Neural cell (in vitro differentiated cells): ENCODE data around the gene CRTAP. TPM values are rescaled to one million over a fixed set of nuclear protein-coding genes. Genes with fewer than 3 reads are reported as not detected.

Experiments used
- H2AFZ ChIP-seq: fragments of 200-600, 300-800 bp; sonication (generic), shearing (Covaris generic); 2 replicates; pipeline ENCODE4 v1.6.0; 2014; ENCODE audit warnings: low read depth, mild to moderate bottlenecking, antibody characterized with exemption, low read length, moderate library complexity
- H3F3A ChIP-seq: fragments of 200-600 bp; shearing (Covaris generic); 2 replicates; pipeline ENCODE4 v1.6.1; 2016; ENCODE audit warnings: mild to moderate bottlenecking, moderate library complexity, mixed read lengths, antibody characterized with exemption, low read length; ENCODE audit not compliant: insufficient read depth, poor library complexity, severe bottlenecking
- H3K27ac ChIP-seq: fragments of 200-600, 300-800 bp; sonication (generic), shearing (Covaris generic); 2 replicates; pipeline ENCODE4 v1.5.1; 2014; ENCODE audit warnings: mild to moderate bottlenecking, low read length, moderate library complexity
- H3K27me3 ChIP-seq: fragments of 300-800, 200-600 bp; sonication (generic), shearing (Covaris generic); 2 replicates; pipeline ENCODE4 v1.6.0; 2014; ENCODE audit warnings: mild to moderate bottlenecking, low read depth, low read length, moderate library complexity; ENCODE audit not compliant: insufficient read depth
- H3K36me3 ChIP-seq: fragments of 300-800, 200-600 bp; sonication (generic), shearing (Covaris generic); 2 replicates; pipeline ENCODE4 v1.5.1; 2014; ENCODE audit warnings: mild to moderate bottlenecking, antibody characterized with exemption, low read length, moderate library complexity; ENCODE audit not compliant: insufficient read depth
- H3K4me2 ChIP-seq: fragments of 300-800, 200-600 bp; sonication (generic), shearing (Covaris generic); 2 replicates; pipeline ENCODE4 v1.6.0; 2014; ENCODE audit warnings: mild to moderate bottlenecking, low read length
- H3K4me3 ChIP-seq: fragments of 300-800, 200-600 bp; sonication (generic), shearing (Covaris generic); 2 replicates; pipeline ENCODE4 v1.5.1; 2014; ENCODE audit warnings: mild to moderate bottlenecking, low read length, moderate library complexity
- H3K79me2 ChIP-seq: fragments of 200-600 bp; shearing (Covaris generic); replicated peaks from 2 replicates; pipeline ENCODE4 v1.6.0; 2014; ENCODE audit warnings: mild to moderate bottlenecking, low read length, moderate library complexity; ENCODE audit not compliant: insufficient read depth
- H3K9ac ChIP-seq: fragments of 300-800, 200-600 bp; sonication (generic), shearing (Covaris generic); 2 replicates; pipeline ENCODE4 v1.6.1; 2016; ENCODE audit warnings: mild to moderate bottlenecking, low read length, mixed read lengths
- H3K9me2 ChIP-seq: fragments of 200-600 bp; shearing (Covaris generic); 2 replicates; pipeline ENCODE4 v1.6.1; 2016; ENCODE audit warnings: mild to moderate bottlenecking, low read length, mixed read lengths; ENCODE audit not compliant: insufficient read depth
- H3K9me3 ChIP-seq: fragments of 200-600, 300-800 bp; sonication (generic), shearing (Covaris generic); 2 replicates; pipeline ENCODE4 v1.6.1; 2016; ENCODE audit warnings: mild to moderate bottlenecking, mixed run types, low read length, moderate library complexity, mixed read lengths
- H4K20me1 ChIP-seq: fragments of 200-600 bp; shearing (Covaris generic); 2 replicates; pipeline ENCODE4 v1.6.1; 2016; ENCODE audit warnings: mild to moderate bottlenecking, mixed run types; ENCODE audit not compliant: insufficient read depth
- EP300 ChIP-seq: fragments of 450-650 bp; conservative IDR thresholded peaks from 2 replicates; pipeline ENCODE4 v1.6.1; 2014; ENCODE audit warnings: antibody characterized with exemption, mild to moderate bottlenecking, moderate library complexity; ENCODE audit not compliant: poor library complexity, severe bottlenecking
- EZH2 ChIP-seq: fragments of 200-600, 300-800 bp; shearing (Covaris generic), sonication (generic); IDR thresholded peaks from 2 replicates; pipeline ENCODE4 v1.6.1; 2014; ENCODE audit warnings: antibody characterized with exemption, low read length, borderline replicate concordance, mild to moderate bottlenecking; ENCODE audit not compliant: insufficient read depth, poor library complexity, severe bottlenecking
- MXI1 ChIP-seq: fragments of 450-650 bp; conservative IDR thresholded peaks from 2 replicates; pipeline ENCODE4 v1.6.1; 2014; ENCODE audit warnings: antibody characterized with exemption, mild to moderate bottlenecking; ENCODE audit not compliant: poor library complexity, severe bottlenecking
- POLR2AphosphoS5 ChIP-seq: IDR thresholded peaks from 2 replicates; pipeline ENCODE4 v1.6.1; 2012
- RAD21 ChIP-seq: fragments of 450-650 bp; conservative IDR thresholded peaks from 2 replicates; pipeline ENCODE4 v1.6.1; 2014; ENCODE audit warnings: antibody characterized with exemption, mild to moderate bottlenecking, moderate library complexity
- SMC3 ChIP-seq: fragments of 450-650 bp; conservative IDR thresholded peaks from 2 replicates; pipeline ENCODE4 v1.6.1; 2014; ENCODE audit warnings: antibody characterized with exemption, mild to moderate bottlenecking, moderate library complexity; ENCODE audit not compliant: poor library complexity
- TAF1 ChIP-seq: IDR thresholded peaks from 2 replicates; pipeline ENCODE4 v1.6.1; 2012; ENCODE audit warnings: low read depth
- polyA plus RNA-seq: library from polyadenylated mRNA; depleted of rRNA; stranded (reverse); fragments of >200 nt; gene quantifications from 2 replicates; pipeline ENCODE4 v1.2.3, GENCODE V29; 2014
- TF ChIP-seq, protein P1 (sequence below): fragments of 450-650 bp; IDR thresholded peaks from 2 replicates; pipeline ENCODE4 v1.5.1; 2014; ENCODE audit warnings: antibody characterized with exemption, mild to moderate bottlenecking, moderate library complexity; ENCODE audit not compliant: poor library complexity, severe bottlenecking
- TF ChIP-seq, protein P2 (sequence below): IDR thresholded peaks from 2 replicates; pipeline ENCODE4 v1.6.1; 2012; ENCODE audit warnings: borderline replicate concordance

Gene CRTAP
- polyA plus RNA-seq, 1 donor from 2014 or later, result 7.1 TPM

DNA sequence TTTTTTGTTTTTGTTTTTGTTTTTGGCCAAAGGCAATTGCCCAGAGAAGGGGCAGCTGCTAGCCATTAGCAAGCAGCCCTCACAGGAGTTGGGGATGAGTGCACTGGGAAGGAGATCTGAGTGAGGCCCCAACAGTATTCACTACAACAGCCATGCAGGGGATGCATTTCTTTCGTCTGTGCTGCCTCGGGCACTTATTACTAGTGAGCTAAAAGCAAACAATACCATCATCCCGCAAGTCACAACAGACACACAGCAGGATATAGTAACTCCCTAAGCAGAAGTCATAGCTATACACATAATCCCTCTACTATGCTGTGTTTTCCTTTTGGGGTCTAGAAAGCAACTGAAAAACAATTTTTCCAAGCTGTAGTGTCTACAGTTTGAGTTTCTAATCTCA lies 27.2 kb downstream of the CRTAP start:
- Histone ChIP-seq H3K9me3 (no peaks in the 10 kb centered on the region), H3K9ac (no peak overlapping the region), H3K4me2 (no peak overlapping the region), H3K79me2 (no peaks in the 10 kb centered on the region), H3K36me3 (no peaks in the 10 kb centered on the region), H3K9me2 (no peaks in the 10 kb centered on the region), H3K4me3 (no peak overlapping the region), H3F3A (no peaks in the 10 kb centered on the region), H3K27me3 (no peaks in the 10 kb centered on the region), H2AFZ (no peak overlapping the region), H3K27ac (no peak overlapping the region), H4K20me1 (no peaks in the 10 kb centered on the region)
- no peak for TF ChIP-seq EP300
- no peak for TF ChIP-seq MXI1
- no peak for TF ChIP-seq RAD21
- TF ChIP-seq, protein P1, sequence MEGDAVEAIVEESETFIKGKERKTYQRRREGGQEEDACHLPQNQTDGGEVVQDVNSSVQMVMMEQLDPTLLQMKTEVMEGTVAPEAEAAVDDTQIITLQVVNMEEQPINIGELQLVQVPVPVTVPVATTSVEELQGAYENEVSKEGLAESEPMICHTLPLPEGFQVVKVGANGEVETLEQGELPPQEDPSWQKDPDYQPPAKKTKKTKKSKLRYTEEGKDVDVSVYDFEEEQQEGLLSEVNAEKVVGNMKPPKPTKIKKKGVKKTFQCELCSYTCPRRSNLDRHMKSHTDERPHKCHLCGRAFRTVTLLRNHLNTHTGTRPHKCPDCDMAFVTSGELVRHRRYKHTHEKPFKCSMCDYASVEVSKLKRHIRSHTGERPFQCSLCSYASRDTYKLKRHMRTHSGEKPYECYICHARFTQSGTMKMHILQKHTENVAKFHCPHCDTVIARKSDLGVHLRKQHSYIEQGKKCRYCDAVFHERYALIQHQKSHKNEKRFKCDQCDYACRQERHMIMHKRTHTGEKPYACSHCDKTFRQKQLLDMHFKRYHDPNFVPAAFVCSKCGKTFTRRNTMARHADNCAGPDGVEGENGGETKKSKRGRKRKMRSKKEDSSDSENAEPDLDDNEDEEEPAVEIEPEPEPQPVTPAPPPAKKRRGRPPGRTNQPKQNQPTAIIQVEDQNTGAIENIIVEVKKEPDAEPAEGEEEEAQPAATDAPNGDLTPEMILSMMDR, result no peak
- TF ChIP-seq, protein P2, sequence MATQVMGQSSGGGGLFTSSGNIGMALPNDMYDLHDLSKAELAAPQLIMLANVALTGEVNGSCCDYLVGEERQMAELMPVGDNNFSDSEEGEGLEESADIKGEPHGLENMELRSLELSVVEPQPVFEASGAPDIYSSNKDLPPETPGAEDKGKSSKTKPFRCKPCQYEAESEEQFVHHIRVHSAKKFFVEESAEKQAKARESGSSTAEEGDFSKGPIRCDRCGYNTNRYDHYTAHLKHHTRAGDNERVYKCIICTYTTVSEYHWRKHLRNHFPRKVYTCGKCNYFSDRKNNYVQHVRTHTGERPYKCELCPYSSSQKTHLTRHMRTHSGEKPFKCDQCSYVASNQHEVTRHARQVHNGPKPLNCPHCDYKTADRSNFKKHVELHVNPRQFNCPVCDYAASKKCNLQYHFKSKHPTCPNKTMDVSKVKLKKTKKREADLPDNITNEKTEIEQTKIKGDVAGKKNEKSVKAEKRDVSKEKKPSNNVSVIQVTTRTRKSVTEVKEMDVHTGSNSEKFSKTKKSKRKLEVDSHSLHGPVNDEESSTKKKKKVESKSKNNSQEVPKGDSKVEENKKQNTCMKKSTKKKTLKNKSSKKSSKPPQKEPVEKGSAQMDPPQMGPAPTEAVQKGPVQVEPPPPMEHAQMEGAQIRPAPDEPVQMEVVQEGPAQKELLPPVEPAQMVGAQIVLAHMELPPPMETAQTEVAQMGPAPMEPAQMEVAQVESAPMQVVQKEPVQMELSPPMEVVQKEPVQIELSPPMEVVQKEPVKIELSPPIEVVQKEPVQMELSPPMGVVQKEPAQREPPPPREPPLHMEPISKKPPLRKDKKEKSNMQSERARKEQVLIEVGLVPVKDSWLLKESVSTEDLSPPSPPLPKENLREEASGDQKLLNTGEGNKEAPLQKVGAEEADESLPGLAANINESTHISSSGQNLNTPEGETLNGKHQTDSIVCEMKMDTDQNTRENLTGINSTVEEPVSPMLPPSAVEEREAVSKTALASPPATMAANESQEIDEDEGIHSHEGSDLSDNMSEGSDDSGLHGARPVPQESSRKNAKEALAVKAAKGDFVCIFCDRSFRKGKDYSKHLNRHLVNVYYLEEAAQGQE, result no peak
- TF ChIP-seq EZH2, result no peak
- TF ChIP-seq POLR2AphosphoS5, result no peak
- no peak for TF ChIP-seq TAF1
- TF ChIP-seq SMC3, result no peak

DNA sequence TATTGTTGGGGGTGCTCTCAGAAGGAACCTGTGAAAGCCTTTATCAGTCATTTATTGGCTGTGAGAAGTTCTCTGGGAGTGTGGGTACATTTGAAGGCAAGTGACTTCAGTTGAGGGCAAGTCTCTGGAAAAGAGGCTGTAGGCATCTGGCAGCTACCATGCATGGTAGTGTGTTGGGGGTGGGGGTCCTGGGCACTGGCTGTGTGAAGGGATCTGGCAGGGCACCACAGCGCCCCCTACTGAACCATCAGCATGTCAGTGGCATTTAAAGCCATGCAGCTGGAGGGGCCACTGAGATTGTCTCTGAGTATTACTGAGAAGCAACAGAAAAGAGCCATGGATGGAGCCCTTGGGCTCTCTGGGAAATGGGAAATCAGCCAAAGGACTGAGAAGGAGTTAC lies 30.6 kb downstream of the CRTAP start:
- H3K4me2 ChIP-seq, result no peak overlapping the region
- TF ChIP-seq TAF1 (no peak), EP300 (no peak), POLR2AphosphoS5 (no peak), RAD21 (no peak), EZH2 (no peak), SMC3 (no peak), MXI1 (no peak)
- TF ChIP-seq, protein P2, result no peak
- TF ChIP-seq, protein P1, result no peak
- H3K79me2 ChIP-seq, result no peaks in the 10 kb centered on the region
- no peaks in the 10 kb centered on the region for H3K36me3 ChIP-seq
- no peaks in the 10 kb centered on the region for H3K9me3 ChIP-seq
- H3K27ac ChIP-seq, result no peak overlapping the region
- no peak overlapping the region for H3K9ac ChIP-seq
- H3K4me3 ChIP-seq, result no peak overlapping the region
- no peaks in the 10 kb centered on the region for H4K20me1 ChIP-seq
- H2AFZ ChIP-seq, result no peak overlapping the region
- no peaks in the 10 kb centered on the region for H3K27me3 ChIP-seq
- H3F3A ChIP-seq, result no peaks in the 10 kb centered on the region
- H3K9me2 ChIP-seq, result no peaks in the 10 kb centered on the region
